ENCODE measurements around the gene EOGT. TPM values are rescaled to one million over a fixed set of nuclear protein-coding genes. Genes with fewer than 3 reads are reported as not detected.

EOGT gene
- total and polyA plus RNA-seq, 10 of the 15 experiments (the other 5 are each of a cell fraction or from before 2014, with no cell fraction given): 3.5 to 16.5 (median 8.3) TPM

DNA sequence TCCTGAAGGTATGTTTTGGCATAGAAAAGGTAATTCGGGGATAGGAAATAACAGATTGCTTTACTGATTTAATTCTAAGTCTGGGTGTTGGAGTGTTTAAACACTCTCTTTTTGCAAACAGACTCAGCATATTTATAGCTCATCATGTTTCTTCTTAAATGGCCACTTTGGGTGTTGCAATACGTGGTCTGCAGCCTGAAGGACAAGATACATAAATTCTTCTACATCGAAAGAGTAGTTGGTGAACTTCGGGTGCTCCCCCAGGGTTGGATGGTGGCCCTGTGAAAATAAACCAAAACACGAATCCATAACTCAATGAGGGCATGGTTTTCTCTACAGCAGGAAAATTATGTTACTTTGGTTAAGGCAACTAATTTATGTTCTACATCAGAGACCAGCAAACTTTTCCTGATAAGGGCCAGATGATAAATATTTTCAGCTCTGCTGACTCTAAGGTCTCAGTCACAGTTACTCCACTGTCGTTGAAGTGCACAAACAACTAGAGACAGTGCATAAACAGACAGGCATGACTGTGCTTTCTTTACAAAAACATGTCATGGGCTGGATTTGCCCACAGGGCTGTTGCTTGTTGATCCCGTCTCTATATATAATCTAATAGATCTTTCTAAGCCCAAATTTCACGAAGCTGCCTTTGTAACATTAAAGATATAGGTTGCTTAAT is 35.9 kb downstream of the EOGT start (continued):
- TF ChIP-seq MYC (IDR thresholded peaks at IDR 0.05; ENCODE audit: insufficient read depth, insufficient read length, insufficient replicate concordance, low read length, severe bottlenecking): no peak
- no peak for TF ChIP-seq CREB1 (IDR thresholded peaks at IDR 0.05; ENCODE audit: low read depth)
- no peak for TF ChIP-seq PML (IDR thresholded peaks at IDR 0.05; ENCODE audit: low read length)
- TF ChIP-seq SMC3 (IDR thresholded peaks at IDR 0.05; ENCODE audit: borderline replicate concordance, low read length): no peak
- no peak for TF ChIP-seq BHLHE40 (IDR thresholded peaks at IDR 0.05; ENCODE audit: borderline replicate concordance in 1 of 2, low read depth in 2 of 2, low read length in 1 of 2)
- TF ChIP-seq ZNF622 (IDR thresholded peaks at IDR 0.05): no peak

DNA sequence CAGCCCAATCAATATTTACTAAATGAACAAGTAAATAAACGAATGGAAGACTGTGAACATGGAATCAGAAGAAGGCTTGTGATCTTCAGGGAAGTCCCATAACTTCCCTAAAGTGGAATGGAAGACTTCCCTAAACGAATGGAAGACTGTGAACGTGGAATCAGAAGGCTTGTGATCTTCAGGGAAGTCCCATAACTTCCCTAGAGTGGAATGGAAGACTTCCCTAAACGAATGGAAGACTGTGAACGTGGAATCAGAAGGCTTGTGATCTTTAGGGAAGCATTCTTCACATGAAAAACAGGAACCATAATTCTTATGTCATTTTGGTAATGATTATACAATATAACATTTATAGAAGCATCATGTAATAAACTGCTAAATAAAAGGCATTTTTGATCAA is 38.8 kb downstream of the EOGT start:
- H3K4me2 ChIP-seq (ENCODE audit: control insufficient read depth, insufficient read depth): no peak overlapping the region
- FAIRE-seq (no peak), DNase-seq (ENCODE audit: low read depth, low spot score) (no peak), ATAC-seq (no peak)
- SMC1A ChIA-PET (ENCODE audit: uncharacterized antibody, unreplicated experiment): interaction anchor here (0.6 kb wide), 1 partner anchor 13 kb away, joined by 3 read pairs; no protein-coding TSS in a partner anchor
- H3K27ac ChIP-seq (ENCODE audit: control insufficient read depth, insufficient read depth): no peak overlapping the region
- no peak overlapping the region for H2AFZ ChIP-seq (ENCODE audit: control insufficient read depth, low read depth, low read length)
- no peak overlapping the region for H3K9ac ChIP-seq (ENCODE audit: control insufficient read depth, insufficient read depth, low read length)
- POLR2A ChIA-PET: no interaction called here
- BruUV-seq (replicated peaks): no TSS peak
- H3K4me3 ChIP-seq: no peak overlapping the region
- RAD21 ChIA-PET (ENCODE audit: unreplicated experiment): interaction anchor here (1.0 kb wide), 1 partner anchor 83 kb away, joined by 3 read pairs; no protein-coding TSS in a partner anchor
- intact Hi-C loops (cut with micrococcal nuclease; ENCODE audit: unreplicated experiment): loop anchor here (10.0 kb wide), 1 partner anchor 1590 kb away; no protein-coding TSS in a partner anchor
- peaks cover 0 to 2% of the 10 kb centered on the region in 2 experiments; a peak in 2 of 4 replicates for H3K36me3 ChIP-seq (ENCODE audit: control insufficient read depth in 2 of 2, insufficient read depth in 2 of 2, low read length in 1 of 2)
- in situ Hi-C loops (cut with MboI): no loop called here
- H3K9me3 ChIP-seq (replicated peaks; ENCODE audit: control insufficient read depth, insufficient read depth, low read length): no peaks in the 10 kb centered on the region
- no peaks in the 10 kb centered on the region for H3K4me1 ChIP-seq (ENCODE audit: control insufficient read depth, insufficient read depth, low read length)
- no peaks in the 10 kb centered on the region for H3K79me2 ChIP-seq (ENCODE audit: control insufficient read depth, insufficient read depth, low read length)
- no peaks in the 10 kb centered on the region for H3K27me3 ChIP-seq (replicated peaks in 1 of 2; ENCODE audit: control insufficient read depth in 2 of 2, insufficient read depth in 2 of 2, low read length in 1 of 2)
- no peaks in the 10 kb centered on the region for H4K20me1 ChIP-seq (ENCODE audit: control insufficient read depth, insufficient read depth)
- WGBS (ENCODE audit: insufficient coverage, insufficient replicate concordance, low lambda C conversion rate, missing lambda C conversion rate): 42% methylated on average over 5 of the region's 5 CpGs
- TF ChIP-seq MEF2B (IDR thresholded peaks at IDR 0.05; ENCODE audit: partially characterized antibody, poor library complexity, severe bottlenecking) (no peak), IKZF2 (IDR thresholded peaks at IDR 0.05) (no peak)
- CTCF ChIA-PET: interaction anchor here (0.6 to 1.6 kb wide), 4 partner anchors 30 to 47 kb away, joined by 3 to 5 read pairs (median 3); partner anchors contain the start of gene EOGT

Measured in GM12878 (cell line).